H7 (cell line): ENCODE data around the gene MTMR11. TPM values are rescaled to one million over a fixed set of nuclear protein-coding genes. Genes with fewer than 3 reads are reported as not detected.
"Not testable (repeated sequence)": the region's sequence is repeated elsewhere in the genome, so short reads cannot be mapped to it uniquely, and the experiment has no call there.

Experiments used
- DNase-seq: peaks from one replicate; pipeline ENCODE4 v3.0.0; 2012
- H3K27me3 ChIP-seq: 2 replicates; pipeline ENCODE4 v1.6.0; 2011; ENCODE audit warnings: mild to moderate bottlenecking, low read length; ENCODE audit not compliant: control insufficient read depth, insufficient read depth
- H3K36me3 ChIP-seq: replicated peaks from 2 replicates; pipeline ENCODE4 v1.5.1; 2011; ENCODE audit warnings: low read length; ENCODE audit not compliant: control insufficient read depth, insufficient read depth
- H3K4me3 ChIP-seq: 2 replicates; pipeline ENCODE4 v1.5.1; 2011; ENCODE audit warnings: low read depth, mild to moderate bottlenecking, control low read depth, low read length, moderate library complexity; ENCODE audit not compliant: insufficient read depth
- total RNA-seq: library from RNA; depleted of rRNA; stranded (reverse); fragments of >200 nt; shearing (Covaris generic); gene quantifications from 2 replicates; pipeline ENCODE4 v1.2.3, GENCODE V29; 2014

The MTMR11 gene
- total RNA-seq, 1 experiment from 2014 or later: 5.2 TPM

- not testable (repeated sequence) for DNase-seq, H3K4me3 ChIP-seq, H3K27me3 ChIP-seq
- peaks cover 11% of the 10 kb centered on the region for H3K36me3 ChIP-seq
These were observed 20.9 kb upstream of the MTMR11 start for GRCh38 chr1:149957548-149957947.

- Histone ChIP-seq H3K27me3 (no peaks in the 10 kb centered on the region), H3K36me3 (peaks cover 23% of the 10 kb centered on the region), H3K4me3 (no peak overlapping the region)
- no peak for DNase-seq
These were observed 13.2 kb upstream of the MTMR11 start for GRCh38 chr1:149949911-149950310.

DNA sequence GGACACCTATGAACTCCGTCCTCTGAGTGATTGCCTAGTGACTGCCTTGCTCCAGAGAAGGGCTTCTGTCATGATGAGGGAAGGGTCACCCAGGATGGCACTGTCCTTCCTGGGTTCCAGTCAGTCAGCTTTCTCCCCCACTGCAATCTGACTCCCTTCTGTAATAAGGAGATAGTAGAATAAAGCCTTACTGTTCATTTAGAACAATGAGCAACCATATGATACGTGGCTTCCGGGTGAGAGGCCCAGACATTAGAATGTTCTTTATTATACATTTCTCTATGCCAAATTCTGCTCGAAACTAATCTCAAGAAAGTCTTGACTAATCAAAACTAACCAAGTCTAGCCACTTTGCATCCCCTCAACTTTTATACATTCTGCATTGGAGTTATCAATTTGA is 8.5 kb upstream of the MTMR11 start:
- Histone ChIP-seq H3K4me3 (no peak overlapping the region), H3K27me3 (no peaks in the 10 kb centered on the region), H3K36me3 (peaks cover 26% of the 10 kb centered on the region)
- DNase-seq: no peak

GRCh38 chr1:149942885-149943284 is 6.2 kb upstream of the MTMR11 start:
- Histone ChIP-seq H3K27me3 (no peaks in the 10 kb centered on the region), H3K36me3 (peaks cover 17% of the 10 kb centered on the region), H3K4me3 (no peak overlapping the region)
- DNase-seq: no peak

- H3K36me3 ChIP-seq: peaks cover 14% of the 10 kb centered on the region
- no peak overlapping the region for H3K4me3 ChIP-seq
- peak; percentile 84 for DNase-seq
- H3K27me3 ChIP-seq: no peaks in the 10 kb centered on the region
These were observed 5.5 kb upstream of the MTMR11 start for GRCh38 chr1:149942207-149942606.

DNA sequence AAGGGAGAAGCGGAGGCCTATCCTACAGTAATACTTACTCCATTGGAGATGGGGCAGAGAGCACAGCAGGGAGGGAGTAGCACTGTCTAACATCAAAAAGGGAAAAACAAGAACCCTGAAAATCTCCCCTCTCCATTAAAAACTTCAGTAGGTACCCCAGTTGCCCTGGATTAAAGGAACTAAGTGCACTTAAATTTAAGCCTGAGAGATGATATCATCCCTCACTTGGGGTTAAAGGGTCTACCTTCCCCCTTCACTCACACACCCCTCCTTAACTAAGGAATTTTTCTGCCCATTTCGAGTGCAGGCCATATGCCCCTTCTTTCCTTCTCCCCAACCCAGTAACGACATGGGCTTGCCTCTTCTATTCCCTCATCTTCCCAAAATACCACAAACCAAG is 3.7 kb upstream of the MTMR11 start:
- no peaks in the 10 kb centered on the region for H3K27me3 ChIP-seq
- no peak for DNase-seq
- H3K4me3 ChIP-seq: no peak overlapping the region
- peaks cover 11% of the 10 kb centered on the region for H3K36me3 ChIP-seq

DNA sequence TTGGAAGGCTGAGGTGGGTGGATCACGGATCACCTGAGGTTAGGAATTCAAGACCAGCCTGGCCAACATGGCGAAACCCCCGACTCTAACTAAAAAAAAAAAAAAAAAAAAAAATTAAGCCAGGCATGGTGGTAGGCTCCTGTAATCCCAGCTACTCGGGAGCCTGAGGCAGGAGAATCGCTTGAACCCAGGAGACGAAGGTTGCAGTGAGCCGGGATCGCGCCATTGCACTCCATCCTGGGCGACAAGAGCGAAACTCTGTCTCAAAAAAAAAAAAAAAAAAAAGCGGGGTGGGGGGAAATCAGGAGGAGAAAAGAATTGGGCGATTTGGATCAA is 2.0 kb upstream of the MTMR11 start:
- not testable (repeated sequence) for DNase-seq, H3K27me3 ChIP-seq, H3K36me3 ChIP-seq
- H3K4me3 ChIP-seq: peak overlapping the region; percentile 22

GRCh38 chr1:149937759-149938158 is 1.1 kb upstream of the MTMR11 start:
- H3K27me3 ChIP-seq: no peaks in the 10 kb centered on the region
- H3K36me3 ChIP-seq: no peaks in the 10 kb centered on the region
- H3K4me3 ChIP-seq: no peak overlapping the region
- no peak for DNase-seq

DNA sequence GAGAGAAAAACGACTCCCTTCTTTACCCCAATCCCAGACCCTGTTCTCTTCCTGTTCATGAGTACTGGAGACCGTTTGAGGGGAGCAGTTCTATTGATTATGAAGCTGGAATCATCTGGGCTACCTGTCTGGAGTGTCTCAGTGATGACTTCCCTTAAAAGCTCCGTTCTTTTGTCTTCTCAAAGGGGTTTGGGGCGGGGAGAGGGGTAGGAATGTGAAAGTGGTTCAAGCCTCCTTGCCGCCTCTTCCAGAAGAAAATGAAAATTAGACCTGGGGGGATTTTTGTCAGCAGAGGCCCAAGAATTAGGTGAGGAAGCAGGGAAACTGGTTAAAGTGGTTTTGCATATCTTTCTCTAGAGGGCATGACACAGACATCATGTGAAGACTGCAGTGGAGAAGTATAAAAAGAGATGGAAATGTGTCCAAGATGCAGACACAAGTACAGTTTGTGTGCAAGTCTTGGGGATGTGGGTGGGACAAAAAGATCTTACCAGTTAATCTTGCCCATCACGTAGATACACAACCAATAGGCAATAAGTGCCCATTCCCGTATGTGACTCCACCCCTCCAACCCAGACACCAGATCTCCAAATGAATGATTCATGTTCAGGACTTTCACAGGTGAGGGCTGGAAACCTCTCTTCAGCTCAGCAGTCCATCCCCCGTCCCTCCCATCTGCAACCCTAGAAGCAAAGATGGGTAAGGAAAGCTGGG is 470 bp upstream of the MTMR11 start:
- DNase-seq: no peak
- H3K4me3 ChIP-seq: peak overlapping the region; percentile 53
- no peaks in the 10 kb centered on the region for H3K36me3 ChIP-seq
- H3K27me3 ChIP-seq: no peaks in the 10 kb centered on the region

GRCh38 chr1:149934356-149934755 is 2.3 kb downstream of the MTMR11 start:
- Histone ChIP-seq H3K27me3 (no peaks in the 10 kb centered on the region), H3K36me3 (no peaks in the 10 kb centered on the region), H3K4me3 (no peak overlapping the region)
- no peak for DNase-seq

DNA sequence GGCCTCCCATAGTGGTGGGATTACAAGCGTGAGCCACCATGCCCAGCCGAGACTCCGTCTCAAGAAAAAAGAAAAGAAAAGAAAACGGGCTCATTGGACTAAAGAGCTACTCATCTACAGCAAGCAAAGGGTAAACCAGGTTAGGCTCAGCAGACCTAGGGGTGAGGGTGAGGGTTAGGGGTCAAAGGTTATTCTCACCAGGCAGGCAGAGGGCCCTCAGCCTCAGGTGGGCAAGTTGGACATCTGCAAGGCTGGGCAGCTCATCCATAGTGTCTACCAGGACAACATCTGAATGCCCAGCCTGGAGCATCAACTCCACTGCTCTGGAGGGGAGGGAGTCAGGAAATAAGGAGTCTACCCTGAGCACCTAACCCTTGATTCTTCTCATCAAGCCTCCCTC is 3.5 kb downstream of the MTMR11 start:
- Histone ChIP-seq H3K27me3 (no peaks in the 10 kb centered on the region), H3K36me3 (no peaks in the 10 kb centered on the region), H3K4me3 (no peak overlapping the region)
- no peak for DNase-seq

DNA sequence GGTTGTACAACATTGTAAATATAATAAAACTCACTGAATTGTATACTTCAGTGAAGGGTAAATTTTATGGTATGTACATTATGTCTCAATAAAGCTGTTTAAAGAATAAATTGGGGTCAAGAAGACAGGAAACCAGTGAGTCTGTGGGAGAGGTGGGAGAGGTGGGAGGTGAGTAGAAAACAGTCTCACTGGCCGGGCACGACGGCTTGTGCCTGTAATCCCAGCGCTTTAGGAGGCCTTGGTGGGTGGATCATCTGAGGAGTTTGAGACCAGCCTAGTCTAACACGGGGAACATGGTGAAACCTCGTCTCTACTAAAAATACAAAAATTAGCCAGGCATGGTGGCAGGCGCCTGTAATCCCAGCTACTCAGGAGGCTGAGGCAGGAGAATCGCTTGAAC is 4.2 kb downstream of the MTMR11 start:
- DNase-seq: no peak
- Histone ChIP-seq H3K36me3 (no peaks in the 10 kb centered on the region), H3K27me3 (no peaks in the 10 kb centered on the region), H3K4me3 (no peak overlapping the region)

- Histone ChIP-seq H3K36me3 (peaks cover 4% of the 10 kb centered on the region), H3K27me3 (no peaks in the 10 kb centered on the region)
- no peak for DNase-seq
These were observed 5.4 kb downstream of the MTMR11 start for GRCh38 chr1:149931212-149931790.

DNA sequence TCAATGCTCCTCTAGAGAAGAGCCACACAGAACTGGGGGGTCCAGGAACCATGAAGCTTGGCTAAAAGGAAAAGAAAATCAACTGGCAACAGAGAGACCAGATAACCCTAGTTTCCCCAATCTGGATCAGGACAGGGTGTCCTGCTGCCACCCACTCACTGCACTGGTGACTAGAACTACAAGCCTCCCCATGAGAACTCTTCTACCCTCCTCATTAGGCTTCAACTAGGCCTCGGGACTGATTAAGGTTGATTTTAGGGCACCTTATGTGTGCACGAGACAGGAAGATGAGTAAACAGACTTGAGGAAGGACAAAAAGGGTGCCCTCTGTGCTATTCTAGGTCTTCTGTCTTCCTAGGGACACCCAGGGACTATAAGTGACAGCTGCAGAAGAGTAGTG is 6.8 kb downstream of the MTMR11 start:
- Histone ChIP-seq H3K4me3 (no peak overlapping the region), H3K27me3 (no peaks in the 10 kb centered on the region), H3K36me3 (peaks cover 16% of the 10 kb centered on the region)
- DNase-seq: no peak

More at GRCh38 chr1:149931212-149931790, 5.4 kb downstream of the MTMR11 start:
- no peak overlapping the region for H3K4me3 ChIP-seq

GRCh38 chr1:149928401-149928724 is 8.3 kb downstream of the MTMR11 start:
- Histone ChIP-seq H3K27me3 (no peaks in the 10 kb centered on the region), H3K4me3 (peak overlapping the region; percentile 95), H3K36me3 (peaks cover 24% of the 10 kb centered on the region)
- DNase-seq: no peak
